ENCODE measurements around the gene VWA8.

DNA sequence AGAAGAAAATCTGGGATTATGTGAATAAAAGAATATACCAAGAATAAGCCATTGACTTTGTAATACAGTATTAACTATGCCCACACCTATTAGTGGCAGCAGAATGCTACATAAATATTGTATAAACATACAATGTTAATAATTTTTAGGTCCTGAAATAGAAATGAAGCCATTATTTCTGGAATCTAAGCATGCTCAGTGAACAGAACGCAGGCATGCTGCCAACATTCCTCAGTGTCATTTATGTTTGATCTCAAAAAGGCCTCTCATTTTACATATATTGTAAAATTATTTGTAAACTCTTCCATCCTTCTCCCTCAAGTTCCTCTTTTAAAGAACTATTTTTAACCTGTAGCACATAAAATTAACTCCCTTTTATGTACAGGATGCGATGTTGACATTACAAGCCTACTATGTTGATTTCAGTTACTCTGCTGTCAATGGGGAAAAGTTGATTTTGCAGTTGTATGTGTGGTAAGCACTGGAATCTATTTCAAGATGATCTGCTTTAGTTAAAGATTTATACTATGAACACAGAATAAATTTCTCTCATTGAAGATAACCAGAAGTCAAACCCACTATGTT lies 118.8 kb downstream of the VWA8 start:
- TF ChIP-seq MEIS1 (CRISPR knock-in tag; IDR thresholded peaks at IDR 0.05; ENCODE audit: borderline replicate concordance) (no peak), PAX8 (CRISPR knock-in tag; IDR thresholded peaks at IDR 0.05; ENCODE audit: borderline replicate concordance) (no peak), PCBP1 (IDR thresholded peaks at IDR 0.05; ENCODE audit: borderline replicate concordance, low read depth, low read length) (no peak), NFIC (IDR thresholded peaks at IDR 0.05; ENCODE audit: low read length) (no peak), SIN3B (IDR thresholded peaks at IDR 0.05; ENCODE audit: low read length) (no peak), KLF6 (CRISPR knock-in tag; IDR thresholded peaks at IDR 0.05) (no peak), RAD51 (IDR thresholded peaks at IDR 0.05; ENCODE audit: borderline replicate concordance) (no peak), NFKBIZ (CRISPR knock-in tag; IDR thresholded peaks at IDR 0.05) (no peak)
- TF ChIP-seq, protein P1, sequence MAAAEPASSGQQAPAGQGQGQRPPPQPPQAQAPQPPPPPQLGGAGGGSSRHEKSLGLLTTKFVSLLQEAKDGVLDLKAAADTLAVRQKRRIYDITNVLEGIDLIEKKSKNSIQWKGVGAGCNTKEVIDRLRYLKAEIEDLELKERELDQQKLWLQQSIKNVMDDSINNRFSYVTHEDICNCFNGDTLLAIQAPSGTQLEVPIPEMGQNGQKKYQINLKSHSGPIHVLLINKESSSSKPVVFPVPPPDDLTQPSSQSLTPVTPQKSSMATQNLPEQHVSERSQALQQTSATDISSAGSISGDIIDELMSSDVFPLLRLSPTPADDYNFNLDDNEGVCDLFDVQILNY (CRISPR knock-in tag; conservative IDR thresholded peaks at IDR 0.05) = no peak
- TF ChIP-seq, protein P2, sequence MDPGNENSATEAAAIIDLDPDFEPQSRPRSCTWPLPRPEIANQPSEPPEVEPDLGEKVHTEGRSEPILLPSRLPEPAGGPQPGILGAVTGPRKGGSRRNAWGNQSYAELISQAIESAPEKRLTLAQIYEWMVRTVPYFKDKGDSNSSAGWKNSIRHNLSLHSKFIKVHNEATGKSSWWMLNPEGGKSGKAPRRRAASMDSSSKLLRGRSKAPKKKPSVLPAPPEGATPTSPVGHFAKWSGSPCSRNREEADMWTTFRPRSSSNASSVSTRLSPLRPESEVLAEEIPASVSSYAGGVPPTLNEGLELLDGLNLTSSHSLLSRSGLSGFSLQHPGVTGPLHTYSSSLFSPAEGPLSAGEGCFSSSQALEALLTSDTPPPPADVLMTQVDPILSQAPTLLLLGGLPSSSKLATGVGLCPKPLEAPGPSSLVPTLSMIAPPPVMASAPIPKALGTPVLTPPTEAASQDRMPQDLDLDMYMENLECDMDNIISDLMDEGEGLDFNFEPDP (CRISPR knock-in tag; conservative IDR thresholded peaks at IDR 0.05) = no peak
- TF ChIP-seq, protein P3, sequence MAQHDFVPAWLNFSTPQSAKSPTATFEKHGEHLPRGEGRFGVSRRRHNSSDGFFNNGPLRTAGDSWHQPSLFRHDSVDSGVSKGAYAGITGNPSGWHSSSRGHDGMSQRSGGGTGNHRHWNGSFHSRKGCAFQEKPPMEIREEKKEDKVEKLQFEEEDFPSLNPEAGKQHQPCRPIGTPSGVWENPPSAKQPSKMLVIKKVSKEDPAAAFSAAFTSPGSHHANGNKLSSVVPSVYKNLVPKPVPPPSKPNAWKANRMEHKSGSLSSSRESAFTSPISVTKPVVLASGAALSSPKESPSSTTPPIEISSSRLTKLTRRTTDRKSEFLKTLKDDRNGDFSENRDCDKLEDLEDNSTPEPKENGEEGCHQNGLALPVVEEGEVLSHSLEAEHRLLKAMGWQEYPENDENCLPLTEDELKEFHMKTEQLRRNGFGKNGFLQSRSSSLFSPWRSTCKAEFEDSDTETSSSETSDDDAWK (CRISPR knock-in tag; IDR thresholded peaks at IDR 0.05) = no peak
